ENCODE data around the gene DRP2. TPM values are rescaled to one million over a fixed set of nuclear protein-coding genes. Genes with fewer than 3 reads are reported as not detected.
"Not testable (repeated sequence)": the region's sequence is repeated elsewhere in the genome, so short reads cannot be mapped to it uniquely, and the experiment has no call there.

DRP2 gene
- total RNA-seq, result under 1 TPM; 0.05 to 0.12 TPM
- long read RNA-seq, result 0 reads

- intact Hi-C loops (cut with DNase I), result no loop called here
- ATAC-seq (no peak), DNase-seq (no peak)
Observed at GRCh38 chrX:101219116-101219863, at the start of gene DRP2. DRP2 (plus strand) TSS chrX:101219786; CDS start chrX:101231648, 11,862 bp downstream.

- DNase-seq (no peak), ATAC-seq (no peak)
- intact Hi-C loops (cut with DNase I), result no loop called here
Observed at GRCh38 chrX:101171883-101172400, 47.6 kb upstream of the DRP2 start.

GRCh38 chrX:101176439-101176838, 43.1 kb upstream of the DRP2 start:
- ATAC-seq, result no peak
- no peak for DNase-seq
- intact Hi-C loops (cut with DNase I), result no loop called here

GRCh38 chrX:101184876-101185275, 34.7 kb upstream of the DRP2 start:
- ATAC-seq; intact Hi-C loops (cut with DNase I); DNase-seq: not testable (repeated sequence)

GRCh38 chrX:101187961-101188360, 31.6 kb upstream of the DRP2 start:
- DNase-seq; ATAC-seq; intact Hi-C loops (cut with DNase I): not testable (repeated sequence)

- ATAC-seq (no peak), DNase-seq (no peak)
- intact Hi-C loops (cut with DNase I), result no loop called here
Observed at GRCh38 chrX:101190736-101191135, 28.9 kb upstream of the DRP2 start.

GRCh38 chrX:101191217-101191750, 28.3 kb upstream of the DRP2 start:
- DNase-seq (peak; percentile 43), ATAC-seq (peak; percentile 68 to 77)
- intact Hi-C loops (cut with DNase I), result no loop called here

GRCh38 chrX:101195442-101196173, 24.0 kb upstream of the DRP2 start:
- DNase-seq (no peak), ATAC-seq (no peak)
- intact Hi-C loops (cut with DNase I), result no loop called here

- intact Hi-C loops (cut with DNase I), result no loop called here
- DNase-seq, result no peak
- ATAC-seq, result no peak
Observed at GRCh38 chrX:101203761-101204351, 15.7 kb upstream of the DRP2 start.

GRCh38 chrX:101206471-101206870, 13.1 kb upstream of the DRP2 start:
- no peak for DNase-seq
- peak in 1 of 2 donors; percentile 42 for ATAC-seq
- intact Hi-C loops (cut with DNase I), result no loop called here

GRCh38 chrX:101208152-101208905, 11.3 kb upstream of the DRP2 start:
- DNase-seq (no peak), ATAC-seq (no peak)
- intact Hi-C loops (cut with DNase I), result no loop called here

- ATAC-seq (no peak), DNase-seq (no peak)
- intact Hi-C loops (cut with DNase I), result no loop called here
Observed at GRCh38 chrX:101210630-101211029, 9.0 kb upstream of the DRP2 start.

- intact Hi-C loops (cut with DNase I), result no loop called here
- ATAC-seq (no peak), DNase-seq (no peak)
Observed at GRCh38 chrX:101217689-101218088, 1.9 kb upstream of the DRP2 start.

GRCh38 chrX:101219864-101220346, 319 bp downstream of the DRP2 start:
- DNase-seq (no peak), ATAC-seq (peak in 1 of 2 donors; percentile 48)
- intact Hi-C loops (cut with DNase I), result no loop called here

GRCh38 chrX:101220662-101221260, 1.2 kb downstream of the DRP2 start:
- intact Hi-C loops (cut with DNase I), result no loop called here
- ATAC-seq, result no peak
- no peak for DNase-seq

- no peak for ATAC-seq
- no peak for DNase-seq
- intact Hi-C loops (cut with DNase I), result no loop called here
Observed at GRCh38 chrX:101223226-101223625, 3.6 kb downstream of the DRP2 start.

GRCh38 chrX:101229170-101229569, 9.6 kb downstream of the DRP2 start:
- DNase-seq (no peak), ATAC-seq (no peak)
- intact Hi-C loops (cut with DNase I), result no loop called here

- no peak for ATAC-seq
- DNase-seq, result no peak
- intact Hi-C loops (cut with DNase I), result no loop called here
Observed at GRCh38 chrX:101230636-101231035, 11.1 kb downstream of the DRP2 start.

Data from left cardiac atrium (tissue), 4 donors.